NCI-H2029 treated with DMSO at 0.1 percent for 48 hours (cell line): ENCODE data around the gene TMEM132C.

ENCODE experiments used
- DNase-seq: peaks from one replicate; lab custom pipeline; 2025; lab: John Stamatoyannopoulos, UW

TMEM132C gene

GRCh38 chr12:128288896-128289295 lies 21.9 kb downstream of the TMEM132C start:
- no peak for DNase-seq

GRCh38 chr12:128290938-128291337 lies 24.0 kb downstream of the TMEM132C start:
- DNase-seq = no peak

DNA sequence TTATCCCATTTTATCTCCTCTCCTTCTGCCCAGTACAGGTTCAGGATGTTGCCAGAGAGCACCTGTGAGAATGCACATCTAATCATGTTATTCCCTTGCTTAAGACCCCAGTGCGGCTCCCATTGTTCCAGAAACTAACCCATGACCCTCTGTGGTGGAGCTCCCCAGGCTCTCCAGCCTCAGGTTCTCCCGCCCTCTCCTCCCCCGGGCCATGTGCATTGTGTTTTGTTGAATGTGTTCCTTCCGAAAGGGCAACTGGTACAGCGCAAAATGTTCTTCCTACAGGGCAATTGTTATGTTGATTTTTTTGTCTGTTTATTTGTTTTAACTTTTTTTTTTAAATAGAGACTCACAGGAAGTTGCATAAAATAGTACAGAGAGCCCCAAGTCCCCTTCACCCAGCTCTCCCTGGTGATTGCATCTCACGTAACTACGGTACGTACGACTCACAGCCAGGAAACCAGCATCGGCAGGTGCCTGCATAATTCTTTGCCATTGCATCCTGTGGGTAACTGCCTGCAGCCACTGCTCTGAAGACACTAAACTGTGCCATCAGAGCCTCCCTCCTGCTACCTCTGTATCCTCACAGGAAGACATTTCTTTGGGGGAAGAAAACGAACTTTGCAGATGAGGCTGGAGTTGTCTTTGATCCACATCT lies 31.2 kb downstream of the TMEM132C start:
- DNase-seq = no peak

DNA sequence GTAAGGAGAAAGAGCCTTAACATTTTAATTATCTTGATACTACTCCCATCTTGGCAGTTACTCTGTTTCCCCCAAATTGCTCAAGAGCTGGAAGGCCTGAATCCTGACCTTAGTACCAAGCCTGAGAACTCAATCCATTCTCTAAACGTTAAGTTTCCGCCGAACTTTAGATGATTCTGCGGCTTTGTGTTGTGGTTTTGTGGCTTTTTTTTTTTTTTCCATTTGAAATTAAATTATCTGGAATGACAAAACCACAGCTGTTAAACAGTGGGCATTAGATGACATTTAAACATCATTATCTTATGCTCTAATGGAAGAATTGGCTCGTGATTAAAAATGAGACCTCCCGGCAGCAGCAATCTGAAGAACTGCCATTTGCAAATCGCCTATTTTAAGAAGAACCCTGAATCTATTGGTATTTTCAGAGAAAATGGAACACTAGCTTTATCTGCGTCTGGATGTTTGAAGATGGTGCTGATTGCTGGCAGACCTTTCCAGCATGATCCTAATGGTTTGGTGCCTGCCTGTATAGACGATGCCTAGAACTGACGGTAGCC lies 38.4 kb downstream of the TMEM132C start:
- DNase-seq = no peak

- no peak for DNase-seq
Observed at GRCh38 chr12:128307791-128308190, 40.8 kb downstream of the TMEM132C start.

DNA sequence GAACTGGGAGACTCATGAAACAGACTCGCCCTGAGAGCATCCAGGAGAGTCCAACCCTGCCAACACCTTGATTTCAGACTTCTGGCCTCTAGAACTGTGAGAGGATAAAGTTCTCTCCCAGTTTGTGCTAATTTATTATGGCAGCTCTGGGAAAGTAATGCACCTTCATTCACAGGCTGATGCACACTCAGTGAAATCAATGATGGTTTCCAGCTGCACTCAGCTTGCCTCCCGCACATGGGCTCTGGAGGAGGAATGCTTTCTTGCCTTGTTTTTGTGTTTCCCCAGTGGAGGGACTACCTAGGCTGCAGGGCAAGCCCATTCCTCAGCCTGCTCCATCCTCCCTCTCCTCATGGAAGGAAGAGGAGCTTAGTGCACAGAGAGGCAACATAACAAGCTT lies 45.7 kb downstream of the TMEM132C start:
- DNase-seq = no peak

DNA sequence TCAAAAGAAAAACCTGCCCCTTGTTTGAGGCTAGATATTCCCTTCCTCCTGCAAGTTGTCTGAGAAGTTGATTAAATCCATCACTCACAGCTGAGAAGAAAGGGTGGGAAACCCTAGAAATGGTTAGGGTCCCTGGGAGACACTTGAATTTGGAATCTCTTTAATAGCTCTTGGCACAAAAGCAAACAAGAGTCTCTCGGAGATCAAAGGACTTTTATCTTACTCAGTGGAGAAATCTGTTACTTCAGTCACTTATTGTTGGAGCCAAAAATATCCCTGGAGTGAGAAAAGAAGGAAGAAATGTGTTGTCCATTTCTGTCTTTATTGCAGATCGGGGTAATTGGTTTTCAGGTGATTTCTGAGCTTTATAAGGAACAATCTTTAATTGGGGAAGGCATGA lies 47.0 kb downstream of the TMEM132C start:
- no peak for DNase-seq

DNA sequence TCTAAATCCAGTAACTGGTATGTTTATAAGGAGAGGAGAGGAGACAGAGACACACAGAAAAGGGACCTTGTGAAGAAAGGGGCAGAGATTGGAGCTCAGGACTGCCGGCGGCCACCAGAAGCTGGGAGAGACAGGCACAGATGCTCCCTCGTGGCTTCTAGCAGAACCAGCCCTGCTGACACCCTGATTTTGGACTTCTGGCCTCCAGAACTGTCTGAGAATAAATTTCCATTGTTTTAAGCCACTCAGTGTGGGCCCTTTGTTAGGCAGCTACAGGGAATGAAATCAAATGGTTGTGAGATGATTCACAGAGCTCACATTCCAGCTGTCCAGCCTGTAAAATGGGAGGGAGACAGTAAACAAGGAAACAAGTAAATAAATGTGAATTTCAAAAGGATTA lies 47.6 kb downstream of the TMEM132C start:
- no peak for DNase-seq

DNA sequence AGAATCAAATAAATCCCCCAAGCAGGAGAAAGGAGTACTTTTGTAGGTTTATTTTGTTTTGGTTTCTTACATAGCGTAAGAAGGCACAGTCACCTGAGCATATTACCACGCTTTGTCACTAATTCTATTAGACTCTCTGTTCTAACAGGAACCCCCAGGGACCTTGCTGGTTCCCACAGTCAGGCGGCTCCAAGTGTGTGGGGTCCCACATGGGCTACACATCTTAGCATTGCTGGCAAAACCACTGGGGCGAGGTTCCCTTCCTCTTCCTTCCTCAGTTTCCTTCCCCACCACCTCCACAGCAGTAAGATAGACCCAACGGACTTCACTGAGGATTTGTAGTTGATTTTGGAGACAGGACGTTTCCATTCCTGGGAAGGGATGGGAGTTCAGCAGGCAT lies 49.1 kb downstream of the TMEM132C start:
- no peak for DNase-seq

- DNase-seq = no peak
Observed at GRCh38 chr12:128316973-128317526, 50.1 kb downstream of the TMEM132C start.

DNA sequence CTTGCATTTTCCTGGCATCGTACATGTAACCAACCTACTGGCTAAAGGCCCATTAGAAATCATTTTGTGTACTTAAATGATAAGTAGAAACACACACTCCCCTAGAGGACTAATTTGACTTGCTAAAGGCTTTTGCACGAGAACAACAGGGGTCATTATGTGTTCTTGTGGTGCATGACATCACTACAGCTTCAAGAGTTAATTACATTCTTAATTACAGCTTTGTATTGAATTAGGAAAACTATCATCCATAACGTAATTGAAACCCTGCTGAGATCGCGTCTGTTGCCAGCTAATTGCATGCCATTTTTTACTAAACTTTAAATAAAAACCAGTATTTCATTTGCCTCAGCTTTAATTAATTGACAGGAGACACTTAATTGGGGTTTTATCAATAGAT lies 51.4 kb downstream of the TMEM132C start:
- DNase-seq = no peak

DNA sequence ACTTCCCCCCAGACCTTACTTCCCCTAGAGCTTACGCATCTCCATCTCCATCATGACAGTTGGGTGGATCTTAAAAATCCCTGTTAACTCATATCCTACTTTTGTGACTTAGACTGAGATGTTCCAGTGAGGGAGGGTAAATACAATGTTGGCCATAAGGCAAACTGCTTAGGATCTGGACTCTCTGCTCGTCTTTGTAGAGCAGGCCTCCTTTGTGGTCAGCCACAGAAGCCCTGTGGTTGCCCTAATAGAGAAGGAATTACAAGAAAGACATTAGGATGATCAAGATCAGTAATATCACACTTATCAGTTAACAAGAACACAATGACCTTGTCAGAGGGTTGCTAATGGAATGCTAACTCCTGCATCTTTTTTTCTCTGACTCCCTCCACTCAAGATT lies 52.0 kb downstream of the TMEM132C start:
- no peak for DNase-seq

DNA sequence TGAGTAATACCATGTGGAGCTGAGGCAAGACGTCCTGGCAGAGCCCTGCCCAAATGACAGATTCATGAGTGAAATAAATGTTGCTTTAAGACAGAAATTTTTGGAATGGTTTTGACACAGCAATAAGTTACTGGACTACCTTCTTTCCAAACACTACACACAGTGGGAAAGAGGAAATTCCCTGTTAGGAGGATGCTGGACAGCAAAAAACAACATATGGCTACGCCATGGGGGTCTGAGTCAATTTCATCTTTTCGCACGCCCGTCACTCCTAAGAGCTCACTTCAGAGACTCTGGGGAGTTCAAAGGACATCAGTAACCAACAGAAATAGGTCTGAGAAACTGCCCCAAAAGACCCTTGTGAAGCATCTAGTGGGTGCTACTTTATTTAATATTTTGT lies 55.4 kb downstream of the TMEM132C start:
- no peak for DNase-seq

DNA sequence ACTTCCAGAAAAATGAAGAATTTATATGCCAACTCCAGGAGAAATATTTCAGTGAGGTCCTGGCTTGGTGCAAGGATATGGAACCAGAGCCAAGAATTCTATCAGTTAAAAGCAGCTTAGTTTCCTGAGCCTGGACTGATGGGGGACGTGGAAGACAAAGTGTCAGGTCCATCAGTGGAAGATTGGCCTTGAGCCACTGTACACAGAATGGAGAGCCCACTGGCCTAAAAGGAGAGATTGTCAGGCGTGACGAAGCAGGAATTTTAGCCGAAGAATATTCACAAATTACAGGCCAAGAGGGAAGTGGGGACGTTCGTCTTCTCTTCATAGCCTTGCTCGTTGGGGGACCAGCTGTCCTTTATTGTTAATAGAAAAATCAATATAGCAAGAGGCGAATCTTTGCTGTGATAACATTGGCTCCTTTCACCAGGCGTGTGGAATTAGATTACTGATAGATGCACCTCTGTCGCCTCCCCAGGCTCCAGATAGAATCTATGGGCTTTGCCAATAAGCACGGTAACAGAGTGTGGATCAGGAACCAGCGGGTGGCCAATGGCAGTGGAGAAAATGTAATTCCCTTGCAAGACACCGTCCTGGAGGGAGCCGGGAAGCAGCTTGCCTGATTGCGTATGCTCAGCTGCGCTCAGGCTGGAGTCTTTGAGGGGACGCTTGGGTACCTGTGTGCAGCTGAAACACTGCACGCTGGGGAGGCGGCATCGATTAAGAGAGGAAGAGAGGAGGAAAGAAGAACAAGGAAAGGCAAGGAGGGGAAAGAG lies 56.4 kb downstream of the TMEM132C start:
- DNase-seq = no peak

DNA sequence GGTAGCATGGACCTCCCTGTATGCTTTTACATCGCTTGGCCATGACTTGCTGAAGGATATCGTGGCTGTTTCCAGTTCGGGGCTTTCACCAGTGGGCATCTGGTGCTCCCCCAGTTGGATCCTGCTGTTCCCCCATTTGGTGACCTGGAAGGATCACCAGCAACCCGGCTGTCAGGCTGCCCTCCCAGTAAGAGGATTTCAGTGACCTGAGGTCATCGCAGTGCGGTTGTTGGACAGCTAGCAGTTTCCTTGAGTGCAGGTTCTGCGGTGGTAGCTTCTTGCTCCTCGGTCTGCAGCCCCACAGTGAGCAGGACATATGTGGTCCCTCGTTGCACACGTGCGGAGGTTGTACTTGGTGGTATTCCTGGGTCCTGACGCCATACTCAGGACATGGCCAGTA lies 58.7 kb downstream of the TMEM132C start:
- DNase-seq = no peak

DNA sequence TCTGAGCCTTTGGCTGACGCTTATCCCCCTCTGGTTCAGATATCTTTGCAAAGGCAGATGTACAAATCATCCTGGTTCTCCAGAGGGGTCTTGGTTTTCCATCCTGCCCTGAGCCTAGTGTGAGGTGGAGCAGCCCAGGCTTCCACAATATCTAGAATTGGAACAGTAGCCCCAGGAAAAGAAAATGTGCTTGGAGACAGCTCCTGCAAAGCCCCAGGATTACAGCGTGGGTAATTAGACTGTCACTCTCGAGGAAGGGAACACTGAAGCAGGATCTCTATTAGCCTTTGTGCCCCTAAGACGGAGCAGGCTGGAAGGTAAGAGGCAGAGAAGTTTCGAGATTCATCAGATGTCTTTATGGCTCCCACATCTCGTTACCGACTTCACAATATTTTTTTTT lies 59.4 kb downstream of the TMEM132C start:
- no peak for DNase-seq

- DNase-seq = no peak
Observed at GRCh38 chr12:128328961-128329360, 62.0 kb downstream of the TMEM132C start.

- DNase-seq = peak; percentile 1
Observed at GRCh38 chr12:128336204-128337070, 69.5 kb downstream of the TMEM132C start.

DNA sequence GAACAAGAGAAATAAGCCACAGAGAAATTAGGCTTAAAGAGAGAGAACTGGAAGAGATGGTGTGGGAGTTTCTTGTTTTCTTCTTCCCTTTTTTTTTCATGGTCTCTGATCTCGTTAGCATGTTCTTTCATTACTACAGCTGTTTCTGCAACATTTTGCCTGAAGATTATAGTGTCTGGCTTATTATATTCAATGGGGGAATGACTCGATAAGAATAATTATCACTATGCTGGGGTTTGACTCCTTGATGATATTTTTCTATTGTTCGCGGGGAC lies 70.0 kb downstream of the TMEM132C start:
- DNase-seq = no peak

DNA sequence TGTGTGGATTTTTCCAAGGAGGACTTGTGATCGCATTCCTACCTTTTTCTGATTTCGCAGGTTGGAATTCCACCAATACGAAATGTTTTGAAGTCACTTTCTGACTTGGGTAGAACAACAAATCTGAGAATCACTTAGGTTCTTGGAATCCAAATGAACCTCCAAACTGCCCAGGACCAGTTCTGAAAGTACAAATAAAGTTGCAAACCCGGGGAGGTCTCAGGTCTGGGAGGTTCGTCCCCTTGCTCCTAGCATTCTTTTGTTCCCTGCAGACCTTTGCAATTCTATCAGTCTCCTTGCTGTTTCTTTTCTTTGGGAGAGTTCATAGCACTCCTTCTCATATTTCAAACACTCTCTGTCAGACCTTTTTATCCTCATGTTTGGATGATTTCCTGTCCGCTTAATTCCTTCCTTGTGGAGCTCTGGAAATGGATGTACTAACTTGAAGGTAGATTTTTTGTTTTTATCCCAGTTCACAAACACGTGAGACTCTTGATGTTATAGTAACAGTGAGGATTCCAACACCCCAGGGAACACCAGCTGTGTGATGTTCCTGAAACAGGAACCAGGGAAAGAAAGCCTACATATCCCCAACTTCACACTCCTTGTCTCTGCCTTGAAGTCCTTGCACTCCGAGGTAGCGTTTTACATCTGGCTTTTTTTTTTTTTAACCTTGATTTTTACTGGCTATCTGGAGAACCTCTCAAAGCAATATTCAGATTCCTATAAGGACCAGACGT lies 70.6 kb downstream of the TMEM132C start:
- peak; percentile 1 for DNase-seq

DNA sequence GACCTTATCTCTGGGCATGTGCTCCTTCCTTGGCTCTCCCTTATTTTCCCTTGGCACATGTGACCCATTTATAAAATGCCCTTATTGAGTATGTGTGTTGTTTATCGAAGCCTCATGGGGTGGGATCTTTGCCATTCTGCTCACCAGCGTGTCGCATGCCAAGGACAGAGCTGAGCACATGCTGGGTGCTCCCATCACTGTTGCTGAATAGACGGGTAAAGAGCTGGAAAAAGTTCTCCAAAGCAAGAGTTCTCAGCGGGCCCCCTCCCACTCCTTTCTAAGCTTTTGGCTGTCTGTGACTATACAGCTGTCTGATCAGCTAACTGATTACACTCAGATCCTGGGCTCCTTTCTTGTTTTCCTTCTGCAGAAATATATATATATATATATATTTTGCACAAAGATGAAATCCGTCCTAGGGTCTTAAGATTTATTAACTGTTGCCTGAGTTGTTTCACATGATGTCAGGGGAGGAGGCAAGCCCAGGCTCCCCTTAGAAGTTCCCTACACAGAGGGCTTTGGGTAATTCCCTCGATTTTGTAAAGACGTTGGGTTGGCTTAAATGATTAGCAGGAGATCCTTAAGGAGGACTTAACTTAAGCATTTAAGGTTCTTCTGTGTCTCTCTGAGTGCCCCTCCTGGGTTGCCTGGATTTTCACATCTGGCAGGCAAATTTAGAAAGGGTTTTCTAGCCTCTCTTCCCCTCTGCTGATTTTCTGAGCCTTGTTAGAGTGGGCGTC lies 71.6 kb downstream of the TMEM132C start:
- DNase-seq = no peak
